Mesendoderm (in vitro differentiated cells): Measurements from ENCODE around the gene ARL4A.

Experiments used
- DNase-seq: peaks from one replicate; pipeline ENCODE4 v3.0.0; 2013
- H2AK5ac ChIP-seq: 2 replicates; pipeline ENCODE4 v1.6.1; 2013; ENCODE audit warnings: low read length, inconsistent platforms
- H2BK120ac ChIP-seq: 2 replicates; pipeline ENCODE4 v1.6.1; 2013; ENCODE audit warnings: low read depth, mild to moderate bottlenecking, low read length, moderate library complexity, mixed read lengths
- H2BK15ac ChIP-seq: replicated peaks from 2 replicates; pipeline ENCODE4 v1.6.1; 2013; ENCODE audit warnings: low read depth, mild to moderate bottlenecking, moderate library complexity
- H2BK5ac ChIP-seq: 2 replicates; pipeline ENCODE4 v1.6.1; 2013; ENCODE audit warnings: low read length, inconsistent platforms
- H3K18ac ChIP-seq: 2 replicates; pipeline ENCODE4 v1.6.1; 2013; ENCODE audit warnings: mild to moderate bottlenecking, low read length, mixed read lengths
- H3K23ac ChIP-seq: one replicate; pipeline ENCODE4 v1.6.1; 2013; ENCODE audit warnings: low read length
- H3K27ac ChIP-seq: 2 replicates; pipeline ENCODE4 v1.5.1; 2013; ENCODE audit warnings: low read depth, mild to moderate bottlenecking, inconsistent platforms, low read length, moderate library complexity
- H3K27me3 ChIP-seq: 2 replicates; pipeline ENCODE4 v1.6.1; 2013; ENCODE audit warnings: low read length, control low read depth, mild to moderate bottlenecking, inconsistent platforms; ENCODE audit not compliant: insufficient read depth, poor library complexity
- H3K36me3 ChIP-seq: 2 replicates; pipeline ENCODE4 v1.6.1; 2013; ENCODE audit warnings: low read length, inconsistent platforms; ENCODE audit not compliant: control insufficient read depth, insufficient read depth
- H3K4ac ChIP-seq: one replicate; pipeline ENCODE4 v1.6.1; 2013; ENCODE audit warnings: low read depth, mild to moderate bottlenecking, low read length, moderate library complexity
- H3K4me1 ChIP-seq: 2 replicates; pipeline ENCODE4 v1.6.1; 2013; ENCODE audit warnings: low read depth, low read length, inconsistent platforms; ENCODE audit not compliant: control insufficient read depth
- H3K4me2 ChIP-seq: 2 replicates; pipeline ENCODE4 v1.6.1; 2013; ENCODE audit warnings: low read length
- H3K4me3 ChIP-seq: 2 replicates; pipeline ENCODE4 v1.5.1; 2013; ENCODE audit warnings: mild to moderate bottlenecking, low read length
- H3K56ac ChIP-seq: one replicate; pipeline ENCODE4 v1.6.1; 2013; ENCODE audit warnings: low read length
- H3K79me1 ChIP-seq: 2 replicates; pipeline ENCODE4 v1.6.1; 2013; ENCODE audit warnings: low read length, inconsistent platforms
- H3K79me2 ChIP-seq: 2 replicates; pipeline ENCODE4 v1.6.1; 2013; ENCODE audit warnings: mild to moderate bottlenecking, low read length; ENCODE audit not compliant: control insufficient read depth, insufficient read depth
- H3K9ac ChIP-seq: 2 replicates; pipeline ENCODE4 v1.6.1; 2013; ENCODE audit warnings: low read length, inconsistent platforms
- H4K5ac ChIP-seq: one replicate; pipeline ENCODE4 v1.6.1; 2013; ENCODE audit warnings: low read length
- H4K8ac ChIP-seq: one replicate; pipeline ENCODE4 v1.6.1; 2013; ENCODE audit warnings: low read depth, mild to moderate bottlenecking, control low read depth, low read length, moderate library complexity
- WGBS: extraction: QIAGEN DNeasy Blood & Tissue Kit; methylation state at CpG from one replicate; pipeline ENCODE4 v1.1.7; 2013; ENCODE audit warnings: low lambda C conversion rate, missing lambda C conversion rate; ENCODE audit not compliant: insufficient coverage; ENCODE audit errors: extremely low coverage; 5-methylcytosine and 5-hydroxymethylcytosine counted together

ARL4A gene

GRCh38 chr7:12730523-12730922 lies 43.1 kb downstream of the ARL4A start:
- H3K36me3 ChIP-seq = no peaks in the 10 kb centered on the region

GRCh38 chr7:12731214-12731656 lies 43.8 kb downstream of the ARL4A start:
- DNase-seq = peak; percentile 66
- Histone ChIP-seq H3K23ac (no peak overlapping the region), H2BK5ac (no peak overlapping the region)

More at GRCh38 chr7:12730523-12730922, 43.1 kb downstream of the ARL4A start:
- H3K27ac ChIP-seq = no peak overlapping the region
- no peak overlapping the region for H2BK15ac ChIP-seq
- no peak overlapping the region for H2BK120ac ChIP-seq
- no peaks in the 10 kb centered on the region for H3K4me1 ChIP-seq
- no peak overlapping the region for H3K4ac ChIP-seq
- no peak overlapping the region for H4K5ac ChIP-seq
- no peak overlapping the region for H3K18ac ChIP-seq
- no peak overlapping the region for H3K9ac ChIP-seq
- no CpG with 5 or more reads among the region's 2 CpGs for WGBS
- H2AK5ac ChIP-seq = no peak overlapping the region
- no peaks in the 10 kb centered on the region for H3K79me1 ChIP-seq
- no peak for DNase-seq
- H3K27me3 ChIP-seq = no peaks in the 10 kb centered on the region
- no peak overlapping the region for H3K56ac ChIP-seq
- H4K8ac ChIP-seq = no peak overlapping the region
- no peak overlapping the region for H3K23ac ChIP-seq
- no peaks in the 10 kb centered on the region for H3K79me2 ChIP-seq
- no peak overlapping the region for H2BK5ac ChIP-seq
- no peak overlapping the region for H3K4me2 ChIP-seq
- no peak overlapping the region for H3K4me3 ChIP-seq

GRCh38 chr7:12731775-12732174 lies 44.3 kb downstream of the ARL4A start:
- H2BK120ac ChIP-seq = no peak overlapping the region
- no peaks in the 10 kb centered on the region for H3K36me3 ChIP-seq
- no peak overlapping the region for H3K56ac ChIP-seq
- no CpG with 5 or more reads among the region's 2 CpGs for WGBS
- H4K8ac ChIP-seq = no peak overlapping the region
- no peak overlapping the region for H3K27ac ChIP-seq
- H3K4me1 ChIP-seq = no peaks in the 10 kb centered on the region
- H3K18ac ChIP-seq = no peak overlapping the region
- DNase-seq = no peak
- no peak overlapping the region for H2BK5ac ChIP-seq
- no peak overlapping the region for H3K4me2 ChIP-seq
- H3K27me3 ChIP-seq = no peaks in the 10 kb centered on the region
- H3K23ac ChIP-seq = no peak overlapping the region
- H3K79me2 ChIP-seq = no peaks in the 10 kb centered on the region
- no peaks in the 10 kb centered on the region for H3K79me1 ChIP-seq
- no peak overlapping the region for H2AK5ac ChIP-seq
- H2BK15ac ChIP-seq = no peak overlapping the region
- no peak overlapping the region for H3K9ac ChIP-seq
- no peak overlapping the region for H3K4ac ChIP-seq
- no peak overlapping the region for H3K4me3 ChIP-seq
- H4K5ac ChIP-seq = no peak overlapping the region

More at GRCh38 chr7:12731214-12731656, 43.8 kb downstream of the ARL4A start:
- Histone ChIP-seq H3K4ac (no peak overlapping the region), H3K9ac (no peak overlapping the region), H3K4me3 (no peak overlapping the region), H4K5ac (no peak overlapping the region), H3K4me2 (no peak overlapping the region), H3K27ac (no peak overlapping the region), H3K27me3 (no peaks in the 10 kb centered on the region), H4K8ac (no peak overlapping the region), H3K36me3 (no peaks in the 10 kb centered on the region), H3K79me2 (no peaks in the 10 kb centered on the region), H2BK120ac (no peak overlapping the region), H3K18ac (no peak overlapping the region), H3K56ac (peak overlapping the region; percentile 12), H3K79me1 (no peaks in the 10 kb centered on the region), H2BK15ac (no peak overlapping the region), H3K4me1 (no peaks in the 10 kb centered on the region), H2AK5ac (no peak overlapping the region)
- no CpG with 5 or more reads among the region's 1 CpG for WGBS

GRCh38 chr7:12732428-12732827 lies 45.0 kb downstream of the ARL4A start:
- no peak overlapping the region for H2AK5ac ChIP-seq
- no peak overlapping the region for H3K56ac ChIP-seq
- no peak overlapping the region for H2BK5ac ChIP-seq
- no peak overlapping the region for H3K27ac ChIP-seq
- no peaks in the 10 kb centered on the region for H3K79me2 ChIP-seq
- no peaks in the 10 kb centered on the region for H3K27me3 ChIP-seq
- no peak overlapping the region for H4K5ac ChIP-seq
- no peaks in the 10 kb centered on the region for H3K36me3 ChIP-seq
- H3K9ac ChIP-seq = no peak overlapping the region
- H4K8ac ChIP-seq = no peak overlapping the region
- H2BK15ac ChIP-seq = no peak overlapping the region
- H3K4me2 ChIP-seq = no peak overlapping the region
- DNase-seq = no peak
- no peak overlapping the region for H3K4me3 ChIP-seq
- H3K18ac ChIP-seq = peak overlapping the region; percentile 68
- H3K23ac ChIP-seq = no peak overlapping the region
- no CpG with 5 or more reads among the region's 1 CpG for WGBS
- no peaks in the 10 kb centered on the region for H3K4me1 ChIP-seq
- no peaks in the 10 kb centered on the region for H3K79me1 ChIP-seq
- no peak overlapping the region for H2BK120ac ChIP-seq
- H3K4ac ChIP-seq = no peak overlapping the region

GRCh38 chr7:12735923-12736322 lies 48.5 kb downstream of the ARL4A start:
- Histone ChIP-seq H3K23ac (no peak overlapping the region), H2AK5ac (no peak overlapping the region), H3K18ac (no peak overlapping the region), H3K27ac (no peak overlapping the region), H4K8ac (no peak overlapping the region), H3K9ac (no peak overlapping the region), H3K27me3 (no peaks in the 10 kb centered on the region), H3K79me2 (no peaks in the 10 kb centered on the region), H3K4me3 (no peak overlapping the region), H3K4me2 (no peak overlapping the region), H2BK15ac (no peak overlapping the region), H2BK120ac (no peak overlapping the region), H3K4ac (no peak overlapping the region), H3K56ac (no peak overlapping the region), H4K5ac (no peak overlapping the region), H3K4me1 (no peaks in the 10 kb centered on the region), H2BK5ac (no peak overlapping the region), H3K79me1 (no peaks in the 10 kb centered on the region), H3K36me3 (no peaks in the 10 kb centered on the region)
- DNase-seq = no peak
- 79% methylated on average over 3 of the region's 3 CpGs for WGBS

- Histone ChIP-seq H2BK5ac (no peak overlapping the region), H3K79me1 (no peaks in the 10 kb centered on the region), H3K18ac (no peak overlapping the region), H3K27me3 (no peaks in the 10 kb centered on the region), H2BK15ac (no peak overlapping the region), H4K5ac (no peak overlapping the region), H2BK120ac (no peak overlapping the region), H3K27ac (no peak overlapping the region), H3K9ac (no peak overlapping the region), H3K79me2 (no peaks in the 10 kb centered on the region), H3K4me3 (no peak overlapping the region), H3K4ac (no peak overlapping the region), H3K4me2 (no peak overlapping the region), H4K8ac (no peak overlapping the region), H3K36me3 (no peaks in the 10 kb centered on the region), H2AK5ac (no peak overlapping the region), H3K4me1 (no peaks in the 10 kb centered on the region), H3K56ac (no peak overlapping the region), H3K23ac (no peak overlapping the region)
- WGBS = no CpG with 5 or more reads among the region's 1 CpG
- no peak for DNase-seq
These were observed 49.9 kb downstream of the ARL4A start for GRCh38 chr7:12737373-12737772.
